ENCODE results near the gene GMPS.

DNA sequence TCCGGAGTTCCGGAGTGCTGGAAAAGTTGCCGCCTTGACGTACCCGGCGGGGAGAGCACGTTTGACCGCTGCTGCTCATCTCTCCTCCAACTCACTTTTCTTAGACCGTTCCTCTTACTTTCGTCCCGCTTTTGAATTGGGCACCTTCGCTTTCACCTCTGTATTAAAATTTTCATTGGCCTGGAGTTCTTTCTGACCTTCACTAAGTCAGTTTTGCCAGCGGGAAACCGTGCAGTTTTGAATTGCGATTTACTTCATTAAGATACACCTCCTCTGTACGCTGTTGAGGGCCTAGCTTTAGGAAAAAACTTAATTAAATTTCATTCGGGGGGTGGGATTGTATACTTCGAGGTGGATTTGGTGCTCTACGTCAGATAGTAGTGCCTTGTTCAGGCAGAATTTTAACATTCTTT, 1.3 kb downstream of the GMPS start:
- TF ChIP-seq EZH2 (IDR thresholded peaks at IDR 0.05) (no peak), EZH2phosphoT487 (IDR thresholded peaks at IDR 0.05) (no peak)
- TF ChIP-seq, protein P1, sequence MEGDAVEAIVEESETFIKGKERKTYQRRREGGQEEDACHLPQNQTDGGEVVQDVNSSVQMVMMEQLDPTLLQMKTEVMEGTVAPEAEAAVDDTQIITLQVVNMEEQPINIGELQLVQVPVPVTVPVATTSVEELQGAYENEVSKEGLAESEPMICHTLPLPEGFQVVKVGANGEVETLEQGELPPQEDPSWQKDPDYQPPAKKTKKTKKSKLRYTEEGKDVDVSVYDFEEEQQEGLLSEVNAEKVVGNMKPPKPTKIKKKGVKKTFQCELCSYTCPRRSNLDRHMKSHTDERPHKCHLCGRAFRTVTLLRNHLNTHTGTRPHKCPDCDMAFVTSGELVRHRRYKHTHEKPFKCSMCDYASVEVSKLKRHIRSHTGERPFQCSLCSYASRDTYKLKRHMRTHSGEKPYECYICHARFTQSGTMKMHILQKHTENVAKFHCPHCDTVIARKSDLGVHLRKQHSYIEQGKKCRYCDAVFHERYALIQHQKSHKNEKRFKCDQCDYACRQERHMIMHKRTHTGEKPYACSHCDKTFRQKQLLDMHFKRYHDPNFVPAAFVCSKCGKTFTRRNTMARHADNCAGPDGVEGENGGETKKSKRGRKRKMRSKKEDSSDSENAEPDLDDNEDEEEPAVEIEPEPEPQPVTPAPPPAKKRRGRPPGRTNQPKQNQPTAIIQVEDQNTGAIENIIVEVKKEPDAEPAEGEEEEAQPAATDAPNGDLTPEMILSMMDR (IDR thresholded peaks at IDR 0.05): no peak

All from neural progenitor cell (in vitro differentiated cells).